Astrocyte (in vitro differentiated cells and primary cell): Measurements from ENCODE around the gene H2AZ1. TPM values are rescaled to one million over a fixed set of nuclear protein-coding genes. Genes with fewer than 3 reads are reported as not detected.

Experiments
- DNase-seq: peaks from one replicate; pipeline ENCODE4 v3.0.0-alpha.2; 2010; ENCODE audit warnings: low read depth
- FAIRE-seq: peaks from 2 replicates; lab custom pipeline; 2011; peaks lifted over from hg19 to GRCh38; lab: Jason Lieb, UNC
- H2AFZ ChIP-seq: 2 replicates; pipeline ENCODE4 v1.6.0; 2012; ENCODE audit warnings: low read depth, low read length, inconsistent platforms
- H3K27ac ChIP-seq: 2 replicates; pipeline ENCODE4 v1.5.1; 2011; ENCODE audit warnings: low read depth, low read length, inconsistent platforms
- H3K27me3 ChIP-seq: 2 replicates; pipeline ENCODE4 v1.6.0; 2011; ENCODE audit warnings: low read length, inconsistent platforms; ENCODE audit not compliant: insufficient read depth
- H3K36me3 ChIP-seq: 2 replicates; pipeline ENCODE4 v1.5.1; 2011; ENCODE audit warnings: low read length, inconsistent platforms; ENCODE audit not compliant: insufficient read depth
- H3K4me1 ChIP-seq: 2 replicates; pipeline ENCODE4 v1.5.1; 2011; ENCODE audit warnings: low read length, inconsistent platforms; ENCODE audit not compliant: insufficient read depth
- H3K4me2 ChIP-seq: 2 replicates; pipeline ENCODE4 v1.6.0; 2012; ENCODE audit warnings: low read length, inconsistent platforms
- H3K4me3 ChIP-seq: 2 replicates; pipeline ENCODE4 v1.5.1; 2011; ENCODE audit warnings: low read depth, mild to moderate bottlenecking, low read length, inconsistent platforms; ENCODE audit not compliant: insufficient read depth
- H3K79me2 ChIP-seq: 2 replicates; pipeline ENCODE4 v1.6.0; 2012; ENCODE audit warnings: mild to moderate bottlenecking, low read length, inconsistent platforms; ENCODE audit not compliant: insufficient read depth
- H3K9ac ChIP-seq: 2 replicates; pipeline ENCODE4 v1.6.0; 2012; ENCODE audit warnings: mild to moderate bottlenecking, low read length, inconsistent platforms
- H3K9me3 ChIP-seq: 2 replicates; pipeline ENCODE4 v1.5.1; 2012; ENCODE audit warnings: low read depth, mild to moderate bottlenecking, low read length, inconsistent platforms; ENCODE audit not compliant: insufficient read depth
- H4K20me1 ChIP-seq: 2 replicates; pipeline ENCODE4 v1.6.0; 2012; ENCODE audit warnings: low read length, inconsistent platforms; ENCODE audit not compliant: insufficient read depth
- H3K27ac Mint-ChIP-seq: one replicate; pipeline ENCODE4 v1.8.0; 2021; ENCODE audit warnings: mild to moderate bottlenecking, mixed read lengths; ENCODE audit not compliant: unreplicated experiment
- H3K27me3 Mint-ChIP-seq: one replicate; pipeline ENCODE4 v1.8.0; 2021; ENCODE audit warnings: low read depth, mixed read lengths; ENCODE audit not compliant: unreplicated experiment
- H3K36me3 Mint-ChIP-seq: one replicate; pipeline ENCODE4 v1.8.0; 2021; ENCODE audit warnings: low read depth, mixed read lengths; ENCODE audit not compliant: unreplicated experiment
- H3K4me1 Mint-ChIP-seq: one replicate; pipeline ENCODE4 v1.8.0; 2021; ENCODE audit warnings: low read depth, mixed read lengths; ENCODE audit not compliant: unreplicated experiment
- H3K4me3 Mint-ChIP-seq: one replicate; pipeline ENCODE4 v1.8.0; 2021; ENCODE audit warnings: mild to moderate bottlenecking, moderate library complexity, mixed read lengths; ENCODE audit not compliant: unreplicated experiment
- H3K9me3 Mint-ChIP-seq: one replicate; pipeline ENCODE4 v1.8.0; 2021; ENCODE audit warnings: mild to moderate bottlenecking, mixed read lengths; ENCODE audit not compliant: unreplicated experiment
- EZH2 ChIP-seq: IDR thresholded peaks from 2 replicates; pipeline ENCODE4 v1.6.1; 2012; ENCODE audit warnings: mild to moderate bottlenecking, low read length, inconsistent platforms; ENCODE audit not compliant: insufficient read depth
- total RNA-seq: library from RNA; stranded (reverse); gene quantifications from 2 replicates; pipeline ENCODE4 v1.2.1, GENCODE V29; 2021
- TF ChIP-seq, protein P1 (sequence below): IDR thresholded peaks from 2 replicates; pipeline ENCODE4 v1.5.1; 2011; ENCODE audit warnings: low read depth, mild to moderate bottlenecking, inconsistent platforms, low read length, moderate library complexity; ENCODE audit not compliant: insufficient read depth

The H2AZ1 gene
- total RNA-seq, 1 donor from 2014 or later, result 273 TPM

DNA sequence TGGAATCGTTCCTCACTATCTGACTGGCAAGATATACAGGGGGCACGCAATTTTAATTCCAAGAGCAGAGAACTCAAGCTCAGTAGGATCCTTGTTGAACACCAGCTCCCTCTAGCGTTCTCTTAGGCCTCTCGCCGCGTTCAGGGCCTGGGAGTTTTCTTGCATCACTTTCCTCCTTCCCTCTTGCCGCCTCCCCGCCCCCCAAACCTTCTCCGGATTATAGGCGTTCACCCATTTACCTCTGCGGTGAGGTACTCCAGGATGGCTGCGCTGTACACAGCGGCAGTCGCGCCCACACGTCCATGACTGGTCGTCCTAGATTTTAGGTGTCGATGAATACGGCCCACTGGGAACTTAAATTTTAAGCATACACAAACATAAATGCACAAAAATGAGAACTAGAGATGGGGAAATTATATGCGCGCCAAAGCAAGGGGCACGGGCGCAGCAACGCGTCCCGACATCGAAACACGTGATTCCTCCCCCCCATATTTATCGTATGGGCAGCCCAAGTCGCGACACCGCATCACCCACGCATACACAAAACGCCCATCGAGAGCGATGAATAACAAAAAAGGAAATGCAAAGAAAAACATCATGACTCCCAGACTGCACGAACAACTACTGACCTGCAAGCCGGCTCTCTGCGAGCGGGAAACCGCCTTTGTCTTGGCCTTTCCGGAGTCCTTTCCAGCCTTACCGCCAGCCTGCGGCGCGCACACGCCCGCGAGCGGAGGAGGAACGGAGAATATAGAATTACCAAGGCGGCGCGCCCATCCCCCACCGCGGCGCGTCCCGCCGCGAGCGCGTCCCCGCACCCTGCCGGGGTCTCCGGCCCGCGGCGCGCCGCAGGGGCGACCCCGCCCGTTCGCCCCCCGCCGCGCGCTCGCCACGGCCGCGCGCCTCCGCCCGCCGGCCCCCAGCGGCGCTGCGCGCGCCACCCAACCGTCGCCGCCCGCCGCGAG lies 759 bp downstream of the H2AZ1 start:
- Histone ChIP-seq H3K36me3 (peaks cover 8% of the 10 kb centered on the region), H2AFZ (peak overlapping the region; percentile 48), H3K9me3 (no peaks in the 10 kb centered on the region), H3K9ac (peak overlapping the region; percentile 96), H3K27me3 (no peaks in the 10 kb centered on the region), H3K4me2 (peak overlapping the region; percentile 91), H3K4me1 (peaks cover 29% of the 10 kb centered on the region), H3K79me2 (peaks cover 58% of the 10 kb centered on the region), H4K20me1 (peaks cover 24% of the 10 kb centered on the region), H3K27ac (peak overlapping the region; percentile 94), H3K4me3 (peak overlapping the region; percentile 98)
- Mint-ChIP-seq H3K9me3 (no peaks in the 10 kb centered on the region), H3K4me1 (peaks cover 15% of the 10 kb centered on the region), H3K36me3 (no peaks in the 10 kb centered on the region), H3K4me3 (no peak overlapping the region), H3K27ac (no peak overlapping the region), H3K27me3 (no peaks in the 10 kb centered on the region)
- DNase-seq (peak; percentile 81), FAIRE-seq (peak; percentile 70)
- TF ChIP-seq, protein P1, sequence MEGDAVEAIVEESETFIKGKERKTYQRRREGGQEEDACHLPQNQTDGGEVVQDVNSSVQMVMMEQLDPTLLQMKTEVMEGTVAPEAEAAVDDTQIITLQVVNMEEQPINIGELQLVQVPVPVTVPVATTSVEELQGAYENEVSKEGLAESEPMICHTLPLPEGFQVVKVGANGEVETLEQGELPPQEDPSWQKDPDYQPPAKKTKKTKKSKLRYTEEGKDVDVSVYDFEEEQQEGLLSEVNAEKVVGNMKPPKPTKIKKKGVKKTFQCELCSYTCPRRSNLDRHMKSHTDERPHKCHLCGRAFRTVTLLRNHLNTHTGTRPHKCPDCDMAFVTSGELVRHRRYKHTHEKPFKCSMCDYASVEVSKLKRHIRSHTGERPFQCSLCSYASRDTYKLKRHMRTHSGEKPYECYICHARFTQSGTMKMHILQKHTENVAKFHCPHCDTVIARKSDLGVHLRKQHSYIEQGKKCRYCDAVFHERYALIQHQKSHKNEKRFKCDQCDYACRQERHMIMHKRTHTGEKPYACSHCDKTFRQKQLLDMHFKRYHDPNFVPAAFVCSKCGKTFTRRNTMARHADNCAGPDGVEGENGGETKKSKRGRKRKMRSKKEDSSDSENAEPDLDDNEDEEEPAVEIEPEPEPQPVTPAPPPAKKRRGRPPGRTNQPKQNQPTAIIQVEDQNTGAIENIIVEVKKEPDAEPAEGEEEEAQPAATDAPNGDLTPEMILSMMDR, result peak; percentile 93
- TF ChIP-seq EZH2, result no peak

DNA sequence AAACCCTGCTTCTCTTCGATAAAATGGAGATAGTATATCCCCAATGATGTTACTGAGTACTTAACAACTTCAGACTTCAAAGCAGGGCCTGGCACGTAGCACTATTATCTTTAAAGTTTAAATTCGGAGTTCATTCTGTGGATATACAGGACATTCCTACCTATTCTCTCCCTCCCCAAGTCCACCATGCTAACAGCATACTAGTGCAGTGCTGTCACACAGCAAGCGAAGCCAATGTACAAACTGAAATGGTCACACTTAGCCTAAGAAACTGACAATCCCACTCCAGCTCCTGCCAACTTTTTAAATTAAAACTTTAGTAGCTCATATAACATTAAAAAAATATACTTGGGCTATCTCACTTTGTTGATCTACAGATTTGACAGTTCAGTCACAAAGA lies 2.5 kb downstream of the H2AZ1 start:
- Histone ChIP-seq H3K4me2 (peak overlapping the region; percentile 91), H4K20me1 (peaks cover 39% of the 10 kb centered on the region), H3K36me3 (peaks cover 8% of the 10 kb centered on the region), H2AFZ (no peak overlapping the region), H3K79me2 (peaks cover 75% of the 10 kb centered on the region), H3K9ac (peak overlapping the region; percentile 96), H3K9me3 (no peaks in the 10 kb centered on the region), H3K4me1 (peaks cover 29% of the 10 kb centered on the region), H3K27ac (peak overlapping the region; percentile 77), H3K4me3 (peak overlapping the region; percentile 86), H3K27me3 (no peaks in the 10 kb centered on the region)
- peaks cover 26% of the 10 kb centered on the region for H3K4me1 Mint-ChIP-seq
- H3K36me3 Mint-ChIP-seq, result no peaks in the 10 kb centered on the region
- no peak for FAIRE-seq
- H3K27me3 Mint-ChIP-seq, result no peaks in the 10 kb centered on the region
- no peak overlapping the region for H3K4me3 Mint-ChIP-seq
- H3K27ac Mint-ChIP-seq, result peak overlapping the region; percentile 34
- H3K9me3 Mint-ChIP-seq, result no peaks in the 10 kb centered on the region
- TF ChIP-seq EZH2, result no peak
- TF ChIP-seq, protein P1, result no peak
- no peak for DNase-seq
